LNCaP clone FGC (cell line): ENCODE data around the gene SUGP2.

Experiments
- DNase-seq: peaks from one replicate; pipeline ENCODE4 v3.0.0-alpha.2; 2011; ENCODE audit warnings: low read depth
- H3K4me3 ChIP-seq: 2 replicates; pipeline ENCODE4 v1.5.1; 2011; ENCODE audit warnings: mild to moderate bottlenecking, low read depth, low read length, control low read depth
- TF ChIP-seq, protein P1 (sequence below): IDR thresholded peaks from 2 replicates; pipeline ENCODE4 v1.5.1; 2012; ENCODE audit warnings: mild to moderate bottlenecking; ENCODE audit not compliant: control insufficient read depth, insufficient read depth; ENCODE audit errors: extremely low read depth

The SUGP2 gene

DNA sequence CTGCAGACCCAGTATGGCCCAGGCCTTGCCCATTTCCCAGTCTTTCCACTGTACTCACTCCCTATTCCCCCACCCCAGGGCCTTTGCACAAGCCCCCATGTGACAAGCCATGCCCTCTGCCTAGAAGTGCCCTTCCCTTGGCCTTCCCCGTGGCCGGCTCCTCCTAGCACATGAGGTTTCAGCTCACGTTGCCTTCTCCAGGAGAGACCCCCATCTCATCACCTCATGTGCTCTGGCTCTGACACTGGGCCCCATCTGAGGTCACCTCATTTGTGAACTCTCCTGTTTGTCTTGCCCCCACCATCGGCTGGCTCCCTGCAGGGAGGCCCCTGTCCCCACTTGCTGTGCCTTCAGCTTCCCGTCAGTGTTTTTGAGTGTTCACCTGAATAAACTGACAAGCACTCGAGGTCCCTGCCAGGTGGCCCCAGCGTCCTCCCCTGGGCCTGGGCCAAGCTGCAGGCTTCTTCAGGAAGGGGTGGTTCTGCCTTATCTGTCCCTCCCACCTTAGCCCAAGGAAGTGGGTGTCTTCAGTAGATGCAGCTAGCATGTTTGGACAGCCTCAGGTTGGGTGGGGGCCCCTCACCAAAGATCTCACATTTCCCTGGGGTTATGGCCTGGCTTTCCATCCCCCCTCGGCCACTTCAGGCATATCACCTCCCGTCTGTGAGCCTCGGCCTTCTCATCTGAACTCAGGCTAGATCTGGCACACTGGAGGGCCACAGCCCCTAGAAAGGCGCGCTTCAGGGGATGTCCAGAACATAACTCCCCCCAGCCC, 26.7 kb upstream of the SUGP2 start:
- no peak overlapping the region for H3K4me3 ChIP-seq
- TF ChIP-seq, protein P1, sequence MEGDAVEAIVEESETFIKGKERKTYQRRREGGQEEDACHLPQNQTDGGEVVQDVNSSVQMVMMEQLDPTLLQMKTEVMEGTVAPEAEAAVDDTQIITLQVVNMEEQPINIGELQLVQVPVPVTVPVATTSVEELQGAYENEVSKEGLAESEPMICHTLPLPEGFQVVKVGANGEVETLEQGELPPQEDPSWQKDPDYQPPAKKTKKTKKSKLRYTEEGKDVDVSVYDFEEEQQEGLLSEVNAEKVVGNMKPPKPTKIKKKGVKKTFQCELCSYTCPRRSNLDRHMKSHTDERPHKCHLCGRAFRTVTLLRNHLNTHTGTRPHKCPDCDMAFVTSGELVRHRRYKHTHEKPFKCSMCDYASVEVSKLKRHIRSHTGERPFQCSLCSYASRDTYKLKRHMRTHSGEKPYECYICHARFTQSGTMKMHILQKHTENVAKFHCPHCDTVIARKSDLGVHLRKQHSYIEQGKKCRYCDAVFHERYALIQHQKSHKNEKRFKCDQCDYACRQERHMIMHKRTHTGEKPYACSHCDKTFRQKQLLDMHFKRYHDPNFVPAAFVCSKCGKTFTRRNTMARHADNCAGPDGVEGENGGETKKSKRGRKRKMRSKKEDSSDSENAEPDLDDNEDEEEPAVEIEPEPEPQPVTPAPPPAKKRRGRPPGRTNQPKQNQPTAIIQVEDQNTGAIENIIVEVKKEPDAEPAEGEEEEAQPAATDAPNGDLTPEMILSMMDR: no peak
- peak; percentile 36 for DNase-seq

DNA sequence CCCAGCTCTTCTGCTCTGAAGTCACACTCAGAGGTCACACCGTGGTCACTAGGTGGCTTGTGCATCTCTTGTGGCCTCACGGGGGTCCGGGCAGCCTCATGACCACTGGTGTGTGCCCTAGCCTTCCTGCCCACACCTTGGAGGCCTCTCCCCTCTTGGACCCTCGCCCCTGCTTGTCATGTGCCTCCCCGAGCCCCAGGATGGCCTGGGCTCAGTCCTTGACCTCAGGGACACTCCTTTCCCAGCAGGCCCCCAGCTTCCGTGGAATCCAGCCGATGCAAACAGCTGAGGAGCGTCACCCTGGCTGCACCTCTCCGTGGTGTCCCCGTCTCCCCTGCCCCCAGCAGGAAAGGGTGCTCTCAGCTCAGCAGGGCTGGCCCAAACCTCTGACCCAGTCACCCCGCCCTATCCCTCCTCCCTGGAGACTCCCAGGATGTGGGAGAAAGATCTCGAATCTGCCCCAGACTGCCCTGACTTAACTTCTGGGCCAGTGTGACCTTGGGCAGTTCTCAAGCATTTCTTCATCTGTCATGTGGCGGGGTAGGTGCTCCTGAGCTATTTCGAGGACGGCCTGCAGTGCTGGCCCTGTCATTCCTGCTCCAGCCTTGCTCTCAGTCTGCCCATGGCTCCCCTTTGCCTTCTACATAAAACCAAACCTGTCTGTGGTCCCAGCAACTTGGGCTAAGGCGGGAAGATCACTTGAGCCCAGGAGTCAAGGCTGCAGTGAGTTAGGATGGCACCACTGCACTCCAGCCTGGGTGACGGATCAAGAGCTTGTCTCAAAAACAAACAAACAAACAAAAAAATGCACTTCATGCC, 25.9 kb upstream of the SUGP2 start:
- H3K4me3 ChIP-seq: no peak overlapping the region
- DNase-seq: no peak
- TF ChIP-seq, protein P1: no peak

DNA sequence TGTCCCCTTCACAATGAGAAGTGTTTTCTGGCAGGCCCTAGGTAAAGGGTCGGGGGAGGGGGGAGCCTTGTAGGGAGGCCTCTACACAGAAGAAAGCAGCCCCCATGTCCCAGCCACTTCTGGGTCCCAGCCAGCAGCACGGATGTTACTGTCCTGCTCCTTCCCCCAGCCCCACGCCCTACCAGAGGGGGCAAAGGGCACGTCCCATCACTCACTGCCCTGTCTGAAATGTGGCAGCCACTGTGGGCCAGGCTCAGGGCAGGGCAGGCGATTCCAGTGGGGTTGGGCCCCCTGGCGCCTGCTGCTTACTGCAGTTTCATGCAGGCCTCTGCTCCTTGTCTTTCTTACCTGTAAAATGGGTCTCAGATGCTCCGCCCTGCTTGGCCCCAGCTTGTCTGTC, 24.4 kb upstream of the SUGP2 start:
- no peak for DNase-seq
- TF ChIP-seq, protein P1: no peak
- no peak overlapping the region for H3K4me3 ChIP-seq

DNA sequence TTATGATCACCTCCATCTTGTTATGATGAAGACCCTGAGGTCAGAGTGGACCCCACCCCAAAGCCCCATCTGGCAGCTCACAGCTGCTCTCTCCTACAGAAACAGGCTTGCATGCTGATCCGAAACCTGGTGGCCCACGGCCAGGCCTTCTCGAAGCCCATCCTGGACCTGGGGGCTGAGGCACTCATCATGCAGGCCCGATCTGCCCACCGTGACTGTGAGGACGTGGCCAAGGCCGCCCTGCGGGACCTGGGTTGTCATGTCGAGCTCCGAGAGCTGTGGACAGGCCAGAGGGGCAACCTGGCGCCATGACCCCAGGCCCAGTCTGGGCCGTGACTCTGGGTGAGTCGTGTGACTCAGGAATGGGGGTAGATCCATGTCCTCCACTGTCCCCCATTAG, 24.0 kb upstream of the SUGP2 start:
- no peak overlapping the region for H3K4me3 ChIP-seq
- TF ChIP-seq, protein P1: no peak
- DNase-seq: no peak

DNA sequence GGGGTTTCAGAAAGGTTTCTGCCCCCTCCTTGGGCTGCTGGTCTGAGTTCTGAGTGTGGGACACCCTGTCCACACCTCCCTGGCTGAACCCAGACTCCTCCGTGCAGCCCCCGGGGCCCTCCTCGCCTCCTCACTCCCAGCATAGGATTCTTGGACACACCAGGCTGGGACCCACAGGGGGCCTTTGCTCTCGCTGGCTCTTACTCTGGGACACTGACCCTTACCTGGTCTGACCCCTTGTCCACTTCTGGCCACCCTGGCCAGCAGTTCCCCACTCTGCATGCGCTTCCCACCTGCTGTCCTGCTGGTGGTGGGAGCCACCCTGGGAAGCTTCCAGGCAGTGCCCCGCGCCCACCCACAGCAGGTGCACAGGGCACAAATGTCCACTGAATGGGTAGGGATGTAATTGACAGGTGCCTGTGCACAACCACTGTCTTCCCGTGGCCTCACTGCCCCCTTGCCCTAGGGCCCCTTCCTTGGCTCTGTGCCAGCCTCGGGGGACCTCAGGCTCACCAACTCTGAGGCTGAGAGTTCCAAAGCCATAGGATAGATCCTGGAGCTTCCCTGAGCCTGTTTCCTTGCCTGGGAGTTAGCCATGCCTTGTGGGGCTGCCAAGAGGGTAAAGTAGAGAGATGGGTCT, 23.4 kb upstream of the SUGP2 start:
- no peak for DNase-seq
- TF ChIP-seq, protein P1: no peak

DNA sequence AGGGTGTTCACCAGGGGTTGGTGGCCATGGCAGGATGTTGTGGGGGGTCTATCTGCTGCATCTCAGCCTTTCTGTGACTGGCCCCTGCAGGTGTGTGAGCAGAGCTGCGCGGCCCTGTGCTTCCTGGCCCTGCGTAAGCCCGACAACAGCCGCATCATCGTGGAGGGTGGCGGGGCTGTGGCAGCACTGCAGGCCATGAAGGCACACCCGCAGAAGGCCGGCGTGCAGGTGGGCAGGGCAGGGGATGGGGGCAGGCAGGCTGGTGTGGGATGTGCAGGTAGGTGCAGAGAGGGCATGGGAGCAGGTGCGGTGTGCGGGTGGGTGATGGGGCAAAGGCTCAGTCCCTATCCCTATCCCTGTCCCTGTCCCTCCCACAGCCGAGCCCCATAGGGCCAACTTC, 22.4 kb upstream of the SUGP2 start:
- no peak for DNase-seq
- no peak overlapping the region for H3K4me3 ChIP-seq
- TF ChIP-seq, protein P1: no peak

More for the DNA sequence above, 23.4 kb upstream of the SUGP2 start:
- H3K4me3 ChIP-seq: no peak overlapping the region
